Karpas-422 (cell line): ENCODE results near the gene BRK1. TPM values are rescaled to one million over a fixed set of nuclear protein-coding genes. Genes with fewer than 3 reads are reported as not detected.
"Not testable (repeated sequence)": the region's sequence is repeated elsewhere in the genome, so short reads cannot be mapped to it uniquely, and the experiment has no call there.

Source experiments
- DNase-seq: peaks from one replicate; pipeline ENCODE4 v3.0.0-alpha.2; 2015
- H2AFZ ChIP-seq: fragments of 200-600 bp; sonication (generic); 2 replicates; pipeline ENCODE4 v1.6.1; 2014; ENCODE audit warnings: antibody characterized with exemption, low read length, mixed read lengths
- H3K27ac ChIP-seq: fragments of 200-600 bp; sonication (generic); 2 replicates; pipeline ENCODE4 v1.5.1; 2014; ENCODE audit warnings: mild to moderate bottlenecking, low read length, moderate library complexity
- H3K27me3 ChIP-seq: fragments of 200-600 bp; sonication (generic); 2 replicates; pipeline ENCODE4 v1.6.1; 2014; ENCODE audit warnings: low read length, mixed read lengths
- H3K36me3 ChIP-seq: fragments of 200-600 bp; sonication (generic); 2 replicates; pipeline ENCODE4 v1.6.1; 2014; ENCODE audit warnings: low read length, mixed read lengths; ENCODE audit not compliant: insufficient read depth
- H3K4me1 ChIP-seq: fragments of 200-600 bp; sonication (generic); 2 replicates; pipeline ENCODE4 v1.6.1; 2014; ENCODE audit warnings: mild to moderate bottlenecking, low read length, mixed read lengths
- H3K4me2 ChIP-seq: fragments of 200-600 bp; sonication (generic); 2 replicates; pipeline ENCODE4 v1.6.1; 2014; ENCODE audit warnings: low read length, low read depth, mild to moderate bottlenecking; ENCODE audit not compliant: poor library complexity, severe bottlenecking
- H3K4me3 ChIP-seq: fragments of 200-600 bp; sonication (generic); 2 replicates; pipeline ENCODE4 v1.5.1; 2014; ENCODE audit warnings: mild to moderate bottlenecking, antibody characterized with exemption, low read length, mixed read lengths
- H3K79me2 ChIP-seq: fragments of 200-600 bp; sonication (generic); 2 replicates; pipeline ENCODE4 v1.6.1; 2014; ENCODE audit warnings: mild to moderate bottlenecking, low read length, mixed read lengths
- H3K9ac ChIP-seq: fragments of 200-600 bp; sonication (generic); 2 replicates; pipeline ENCODE4 v1.6.0; 2014; ENCODE audit warnings: low read length
- H3K9me2 ChIP-seq: fragments of 200-600 bp; sonication (generic), shearing (Covaris generic); replicated peaks from 2 replicates; pipeline ENCODE4 v1.6.0; 2014; ENCODE audit warnings: mild to moderate bottlenecking, low read length, moderate library complexity; ENCODE audit not compliant: insufficient read depth
- H3K9me3 ChIP-seq: fragments of 300-700, 200-600 bp; sonication (generic); 2 replicates; pipeline ENCODE4 v1.6.1; 2014; ENCODE audit warnings: low read length, mixed read lengths
- H4K20me1 ChIP-seq: fragments of 200-600 bp; sonication (generic); 2 replicates; pipeline ENCODE4 v1.6.1; 2014; ENCODE audit warnings: mild to moderate bottlenecking, antibody characterized with exemption, low read length, low read depth; ENCODE audit not compliant: insufficient read depth
- total RNA-seq: library from RNA; depleted of rRNA; stranded (reverse); fragments of >200 nt; shearing (Covaris generic); gene quantifications from 2 replicates; pipeline ENCODE4 v1.2.3, GENCODE V29; 2014; ENCODE audit warnings: low replicate concordance

The BRK1 gene
- total RNA-seq, 1 experiment from 2014 or later, result 121 TPM

DNA sequence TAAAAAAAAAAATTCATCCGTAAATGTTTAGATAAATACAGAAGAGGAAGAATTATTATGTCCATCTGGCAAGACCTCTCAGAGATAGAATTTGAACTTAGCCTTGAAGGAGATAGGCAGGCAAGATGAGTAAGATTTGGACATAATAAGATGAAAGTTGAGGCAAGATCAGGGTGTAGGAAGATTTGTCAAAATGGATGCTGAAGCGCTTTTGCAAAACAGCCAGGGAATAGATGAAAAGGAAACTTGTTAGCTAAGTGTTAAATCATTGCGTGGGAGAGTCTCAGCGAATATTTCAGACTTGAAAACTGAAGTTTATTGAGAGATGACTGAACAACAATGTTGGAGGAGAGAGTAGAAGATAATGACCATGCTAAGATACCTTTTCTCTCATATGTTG lies 7.2 kb downstream of the BRK1 start:
- H3K27ac ChIP-seq, result no peak overlapping the region
- H3K9me2 ChIP-seq, result no peaks in the 10 kb centered on the region
- H3K27me3 ChIP-seq, result no peaks in the 10 kb centered on the region
- DNase-seq, result no peak
- no peaks in the 10 kb centered on the region for H3K9me3 ChIP-seq
- 0 out of 2 replicates have a peak, but pooled peaks cover 5% of the 10 kb centered on the region for H4K20me1 ChIP-seq
- no peak overlapping the region for H3K4me3 ChIP-seq
- H3K79me2 ChIP-seq, result peaks cover 52% of the 10 kb centered on the region
- peaks cover 39% of the 10 kb centered on the region for H3K36me3 ChIP-seq
- H3K4me1 ChIP-seq, result peaks cover 1% of the 10 kb centered on the region; the same call in 1 of the 2 replicates
- H3K4me2 ChIP-seq, result no peak overlapping the region
- no peak overlapping the region for H2AFZ ChIP-seq
- H3K9ac ChIP-seq, result no peak overlapping the region

DNA sequence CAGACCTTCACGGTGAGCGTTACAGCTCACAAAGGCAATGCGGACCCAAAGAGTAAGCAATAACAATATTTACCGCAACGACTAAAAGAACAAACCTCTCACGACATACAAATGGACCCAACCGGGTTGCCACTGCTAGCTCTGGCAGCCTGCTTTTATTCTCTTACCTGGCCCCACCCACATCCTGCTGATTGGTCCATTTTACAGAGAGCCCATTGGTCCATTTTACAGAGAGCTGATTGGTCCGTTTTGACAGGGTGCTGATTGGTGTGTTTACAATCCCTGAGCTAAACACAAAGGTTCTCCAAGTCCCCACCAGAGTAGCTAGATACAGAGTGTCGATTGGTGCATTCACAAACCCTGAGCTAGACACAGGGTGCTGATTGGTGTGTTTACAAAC lies 20.4 kb downstream of the BRK1 start:
- not testable (repeated sequence) for H3K79me2 ChIP-seq, H3K4me2 ChIP-seq, H3K9me3 ChIP-seq, DNase-seq, H3K36me3 ChIP-seq, H3K27me3 ChIP-seq, H4K20me1 ChIP-seq, H3K9me2 ChIP-seq, H3K4me1 ChIP-seq, H3K9ac ChIP-seq, H3K4me3 ChIP-seq, H3K27ac ChIP-seq, H2AFZ ChIP-seq

DNA sequence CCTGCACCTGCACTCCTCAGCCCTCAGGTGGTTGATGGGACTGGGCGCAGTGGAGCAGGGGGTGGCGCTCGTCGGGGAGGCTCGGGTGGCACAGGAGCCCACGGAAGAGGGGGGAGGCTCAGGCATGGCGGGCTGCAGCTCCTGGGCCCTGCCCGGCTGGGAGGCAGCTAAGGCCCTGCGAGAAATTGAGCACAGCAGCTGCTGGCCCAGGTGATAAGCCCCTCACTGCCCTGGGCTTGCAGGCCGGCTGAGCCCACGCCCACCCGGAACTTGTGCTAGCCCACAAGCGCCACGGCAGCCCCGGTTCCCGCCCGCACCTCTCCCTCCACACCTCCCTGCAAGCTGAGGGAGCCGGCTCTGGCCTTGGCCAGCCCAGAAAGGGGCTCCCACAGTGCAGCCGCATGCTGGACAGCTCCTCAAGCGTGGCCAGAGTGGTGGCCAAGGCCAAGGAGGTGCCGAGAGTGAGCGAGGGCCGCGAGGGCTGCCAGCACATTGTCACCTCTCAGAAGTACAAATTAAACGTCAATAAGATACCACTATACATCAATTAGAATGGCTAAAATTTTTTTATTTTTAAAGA lies 21.0 kb downstream of the BRK1 start:
- H3K36me3 ChIP-seq, result no peaks in the 10 kb centered on the region
- H3K4me1 ChIP-seq, result peaks cover 4% of the 10 kb centered on the region
- no peaks in the 10 kb centered on the region for H4K20me1 ChIP-seq
- no peaks in the 10 kb centered on the region for H3K9me2 ChIP-seq
- H3K9me3 ChIP-seq, result no peaks in the 10 kb centered on the region
- no peak overlapping the region for H3K9ac ChIP-seq
- no peak overlapping the region for H2AFZ ChIP-seq
- no peak overlapping the region for H3K4me2 ChIP-seq
- no peak for DNase-seq
- H3K79me2 ChIP-seq, result no peaks in the 10 kb centered on the region
- no peak overlapping the region for H3K27ac ChIP-seq
- H3K4me3 ChIP-seq, result no peak overlapping the region
- H3K27me3 ChIP-seq, result no peaks in the 10 kb centered on the region

DNA sequence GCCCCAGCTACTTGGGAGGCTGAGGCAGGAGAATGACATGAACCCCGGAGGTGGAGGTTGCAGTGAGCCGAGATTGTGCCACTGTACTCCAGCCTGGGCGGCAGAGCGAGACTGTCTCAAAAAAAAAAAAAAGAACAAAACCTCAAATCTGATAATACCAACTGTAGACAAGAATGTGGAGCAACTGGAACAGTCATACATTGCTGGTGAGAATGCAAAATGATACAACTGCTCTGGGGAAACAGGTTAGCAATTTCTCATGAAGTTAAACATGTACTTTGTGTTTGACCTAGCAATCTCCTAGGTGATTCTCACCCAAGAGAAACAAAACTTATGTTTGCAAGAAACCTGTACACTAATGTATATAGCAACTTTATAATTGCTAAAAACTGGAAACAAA lies 21.7 kb downstream of the BRK1 start:
- DNase-seq, result no peak
- H4K20me1 ChIP-seq, result no peaks in the 10 kb centered on the region
- H3K27me3 ChIP-seq, result no peaks in the 10 kb centered on the region
- H3K9me2 ChIP-seq, result no peaks in the 10 kb centered on the region
- peaks cover 4% of the 10 kb centered on the region for H3K4me1 ChIP-seq
- H3K4me2 ChIP-seq, result no peak overlapping the region
- no peak overlapping the region for H3K27ac ChIP-seq
- H3K36me3 ChIP-seq, result no peaks in the 10 kb centered on the region
- H3K79me2 ChIP-seq, result peaks cover 5% of the 10 kb centered on the region
- H3K9ac ChIP-seq, result no peak overlapping the region
- H2AFZ ChIP-seq, result no peak overlapping the region
- H3K4me3 ChIP-seq, result no peak overlapping the region
- H3K9me3 ChIP-seq, result no peaks in the 10 kb centered on the region

DNA sequence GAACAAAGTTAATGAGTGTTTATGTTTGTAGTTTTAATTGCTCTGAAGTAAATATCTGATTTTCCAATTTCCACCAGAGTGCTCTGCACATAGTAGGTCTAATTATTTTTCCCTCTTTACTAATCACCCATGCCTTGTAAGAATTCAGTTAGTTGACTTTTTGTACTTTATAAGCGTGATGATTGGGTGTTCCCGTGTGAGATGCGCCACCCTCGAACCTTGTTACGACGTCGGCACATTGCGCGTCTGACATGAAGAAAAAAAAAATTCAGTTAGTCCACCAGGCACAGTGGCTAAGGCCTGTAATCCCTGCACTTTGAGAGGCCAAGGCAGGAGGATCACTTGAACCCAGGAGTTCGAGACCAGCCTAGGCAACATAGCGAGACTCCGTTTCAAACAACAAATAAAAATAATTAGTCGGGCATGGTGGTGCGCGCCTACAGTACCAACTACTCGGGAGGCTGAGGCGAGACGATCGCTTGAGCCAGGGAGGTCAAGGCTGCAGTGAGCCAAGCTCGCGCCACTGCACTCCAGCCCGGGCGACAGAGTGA lies 25.6 kb downstream of the BRK1 start:
- Histone ChIP-seq H3K4me2 (peak overlapping the region; percentile 50), H3K27me3 (no peaks in the 10 kb centered on the region), H3K27ac (no peak overlapping the region), H3K4me3 (peak overlapping the region; percentile 83; the same call in 1 of the 2 replicates), H3K9me3 (no peaks in the 10 kb centered on the region), H3K4me1 (peaks cover 24% of the 10 kb centered on the region), H3K9ac (peak overlapping the region; percentile 97), H3K9me2 (no peaks in the 10 kb centered on the region), H3K79me2 (peaks cover 43% of the 10 kb centered on the region), H2AFZ (peak overlapping the region; percentile 77), H4K20me1 (peaks cover 17% of the 10 kb centered on the region), H3K36me3 (peaks cover 7% of the 10 kb centered on the region; the same call in 1 of the 2 replicates)
- no peak for DNase-seq

DNA sequence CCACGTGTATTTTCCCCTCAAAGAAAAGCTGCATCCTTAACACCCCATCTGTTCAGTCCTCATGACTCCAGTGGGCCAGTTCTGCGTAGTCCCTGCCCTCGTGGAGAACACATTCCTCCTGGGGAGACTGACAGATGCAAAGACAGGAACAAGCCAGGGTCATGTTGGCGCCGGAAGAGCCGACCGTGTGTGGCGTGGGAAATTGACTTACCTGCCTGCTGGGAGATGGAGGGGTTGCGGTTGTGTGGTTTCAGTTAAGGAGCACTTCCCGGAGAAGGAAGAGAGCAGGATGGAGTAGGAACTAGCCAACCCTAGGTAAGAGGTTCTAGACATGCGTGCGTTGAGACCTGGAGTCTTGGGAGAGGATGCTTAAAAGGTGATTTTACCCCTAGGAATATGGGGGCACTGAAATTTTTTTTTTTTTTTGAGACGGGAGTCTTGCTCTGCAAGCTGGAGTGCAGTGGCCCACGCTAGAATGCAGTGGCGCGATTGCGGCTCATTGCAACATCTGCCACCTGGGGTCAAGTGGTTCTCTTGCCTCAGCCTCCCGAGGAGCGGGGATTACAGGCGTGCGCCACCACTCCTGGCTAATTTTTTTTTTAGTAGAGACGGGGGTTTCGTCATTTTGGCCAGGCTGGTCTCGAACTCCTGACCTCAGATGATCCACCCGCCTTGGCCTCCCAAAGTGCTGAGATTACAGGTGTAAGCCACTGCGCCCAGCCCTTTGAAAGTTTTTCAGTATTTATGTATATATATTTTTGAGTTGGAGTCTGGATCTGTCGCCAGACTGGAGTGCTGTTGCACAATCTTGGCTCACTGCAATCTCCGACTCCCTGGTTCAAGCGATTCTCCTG lies 27.5 kb downstream of the BRK1 start:
- peaks cover 8% of the 10 kb centered on the region; the same call in 1 of the 2 replicates for H3K36me3 ChIP-seq
- H3K27me3 ChIP-seq, result no peaks in the 10 kb centered on the region
- no peak overlapping the region for H2AFZ ChIP-seq
- peaks cover 17% of the 10 kb centered on the region for H4K20me1 ChIP-seq
- peaks cover 24% of the 10 kb centered on the region for H3K4me1 ChIP-seq
- H3K27ac ChIP-seq, result peak overlapping the region; percentile 45; the same call in 1 of the 2 replicates
- H3K9me2 ChIP-seq, result no peaks in the 10 kb centered on the region
- H3K4me2 ChIP-seq, result peak overlapping the region; percentile 87
- no peaks in the 10 kb centered on the region for H3K9me3 ChIP-seq
- peak overlapping the region; percentile 97 for H3K9ac ChIP-seq
- no peak for DNase-seq
- H3K4me3 ChIP-seq, result peak overlapping the region; percentile 83
- peaks cover 56% of the 10 kb centered on the region for H3K79me2 ChIP-seq

DNA sequence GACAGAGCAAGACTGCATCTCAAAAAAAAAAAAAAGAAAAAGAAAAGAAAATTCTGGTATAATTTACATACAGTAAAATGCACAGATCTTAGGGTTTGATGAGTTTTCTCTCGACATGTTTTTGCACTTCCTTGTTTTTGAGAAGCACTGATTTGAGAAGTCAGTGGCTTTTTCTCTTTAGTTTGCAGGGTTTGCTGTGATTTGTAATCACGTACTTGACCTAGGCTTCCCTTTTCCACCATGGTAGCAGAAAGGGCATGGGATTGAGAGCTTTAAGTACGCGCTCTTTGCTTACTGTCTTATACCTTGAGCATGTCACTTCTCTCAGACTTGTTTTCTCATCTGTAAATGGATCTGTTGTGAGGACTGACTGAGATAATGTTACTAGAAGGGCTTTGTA lies 30.2 kb downstream of the BRK1 start:
- no peak overlapping the region for H3K9ac ChIP-seq
- H4K20me1 ChIP-seq, result peaks cover 17% of the 10 kb centered on the region
- no peak overlapping the region for H3K4me3 ChIP-seq
- H3K9me2 ChIP-seq, result no peaks in the 10 kb centered on the region
- DNase-seq, result no peak
- H3K4me2 ChIP-seq, result no peak overlapping the region
- H2AFZ ChIP-seq, result no peak overlapping the region
- H3K79me2 ChIP-seq, result peaks cover 58% of the 10 kb centered on the region
- H3K9me3 ChIP-seq, result no peaks in the 10 kb centered on the region
- no peak overlapping the region for H3K27ac ChIP-seq
- no peaks in the 10 kb centered on the region for H3K27me3 ChIP-seq
- peaks cover 22% of the 10 kb centered on the region; the same call in 1 of the 2 replicates for H3K36me3 ChIP-seq
- peaks cover 24% of the 10 kb centered on the region for H3K4me1 ChIP-seq

DNA sequence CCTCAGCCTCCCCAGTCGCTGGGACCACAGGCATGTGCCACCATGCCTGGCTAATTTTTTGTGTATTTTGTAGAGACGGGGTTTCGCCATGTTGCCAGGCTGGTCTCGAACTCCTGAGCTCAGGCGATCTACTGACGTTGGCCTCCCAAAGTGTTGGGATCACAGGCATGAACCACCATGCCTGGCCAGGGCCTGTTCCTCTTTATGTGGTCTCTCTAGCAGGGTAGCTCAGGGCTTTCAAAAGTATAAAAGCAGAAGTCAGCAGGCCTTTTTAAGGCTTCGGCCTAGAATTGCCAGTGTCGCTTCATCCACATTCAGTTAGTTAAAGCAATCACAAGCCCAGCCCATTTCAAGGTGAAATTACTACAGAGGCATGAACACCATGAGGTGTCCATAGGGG lies 33.8 kb downstream of the BRK1 start:
- no peaks in the 10 kb centered on the region for H4K20me1 ChIP-seq
- H3K4me1 ChIP-seq, result peaks cover under 1% of the 10 kb centered on the region
- H3K79me2 ChIP-seq, result peaks cover 32% of the 10 kb centered on the region
- H3K36me3 ChIP-seq, result peaks cover 27% of the 10 kb centered on the region; the same call in 1 of the 2 replicates
- no peak overlapping the region for H3K4me3 ChIP-seq
- no peak for DNase-seq
- no peak overlapping the region for H3K27ac ChIP-seq
- no peaks in the 10 kb centered on the region for H3K27me3 ChIP-seq
- no peaks in the 10 kb centered on the region for H3K9me2 ChIP-seq
- no peak overlapping the region for H2AFZ ChIP-seq
- no peak overlapping the region for H3K9ac ChIP-seq
- H3K4me2 ChIP-seq, result no peak overlapping the region
- no peaks in the 10 kb centered on the region for H3K9me3 ChIP-seq
